Hematopoietic multipotent progenitor cell treated with erythropoietin and hydrocortisone succinate and interleukin-3 and kit ligand, for 17 days (in vitro differentiated cells): Measurements from ENCODE around the gene RBM19.
"Not testable (repeated sequence)": the region's sequence is repeated elsewhere in the genome, so short reads cannot be mapped to it uniquely, and the experiment has no call there.

ENCODE experiments used
- DNase-seq: peaks from one replicate; pipeline ENCODE4 v3.0.0-alpha.2; 2015; ENCODE audit warnings: low spot score

The RBM19 gene

DNA sequence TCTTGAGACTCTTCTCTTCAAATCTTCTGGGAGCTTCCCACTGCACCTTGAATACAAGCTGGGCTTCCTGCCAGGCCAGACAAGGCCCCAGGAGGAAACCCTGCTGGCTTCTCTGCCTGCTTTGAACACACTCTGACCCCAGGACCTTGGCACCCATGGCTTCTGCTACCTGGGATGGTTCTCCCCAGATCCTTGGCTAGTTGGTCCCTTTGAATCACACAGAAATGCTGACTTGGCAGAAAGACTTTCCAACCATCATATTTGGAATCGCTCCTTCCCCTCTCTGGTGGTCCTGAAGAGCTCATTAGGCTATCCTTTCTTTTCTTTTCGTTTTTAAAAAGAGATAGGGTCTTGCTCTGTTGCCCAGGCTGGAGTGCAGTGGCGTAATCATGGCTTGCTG, 132.7 kb downstream of the RBM19 start:
- no peak for DNase-seq

DNA sequence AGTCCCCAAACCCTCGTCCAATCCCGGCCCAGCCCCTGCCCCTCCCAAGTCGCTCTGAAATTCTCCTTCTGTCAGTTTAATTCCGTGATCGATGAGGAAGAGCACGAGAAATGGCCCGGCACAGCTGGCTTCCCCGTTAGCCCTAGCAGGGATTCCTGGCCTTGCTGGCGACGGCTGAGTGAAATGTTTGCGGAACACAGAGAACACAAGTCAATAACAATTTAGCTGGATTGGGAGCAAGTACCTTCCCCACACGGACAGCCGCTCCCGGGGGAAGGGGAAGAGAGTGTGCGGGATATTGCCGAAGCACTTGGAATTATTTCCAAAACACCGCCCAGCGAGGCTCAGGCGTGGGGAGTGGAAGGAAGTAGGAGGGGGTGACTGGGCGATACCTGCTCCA, 134.6 kb downstream of the RBM19 start:
- DNase-seq = no peak

DNA sequence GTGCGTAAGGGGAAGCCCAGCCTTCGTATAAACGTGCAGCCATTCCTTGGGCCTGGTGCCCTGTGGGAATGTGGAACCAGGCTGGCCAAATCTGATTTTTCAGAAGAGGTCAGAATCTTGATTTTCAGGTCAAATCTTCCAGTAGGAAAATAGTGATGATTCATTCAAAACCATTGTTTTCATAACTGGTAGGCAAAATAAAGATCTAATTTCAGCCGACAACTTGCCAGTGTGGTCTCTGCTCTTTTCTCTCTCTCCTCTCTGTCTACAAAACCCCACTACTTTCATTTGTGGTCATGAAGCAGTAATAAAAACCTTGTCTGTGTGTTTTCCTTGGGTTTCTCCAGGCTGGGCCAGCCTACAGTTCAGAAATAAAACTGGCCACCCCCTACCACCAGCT, 135.1 kb downstream of the RBM19 start:
- DNase-seq = no peak

DNA sequence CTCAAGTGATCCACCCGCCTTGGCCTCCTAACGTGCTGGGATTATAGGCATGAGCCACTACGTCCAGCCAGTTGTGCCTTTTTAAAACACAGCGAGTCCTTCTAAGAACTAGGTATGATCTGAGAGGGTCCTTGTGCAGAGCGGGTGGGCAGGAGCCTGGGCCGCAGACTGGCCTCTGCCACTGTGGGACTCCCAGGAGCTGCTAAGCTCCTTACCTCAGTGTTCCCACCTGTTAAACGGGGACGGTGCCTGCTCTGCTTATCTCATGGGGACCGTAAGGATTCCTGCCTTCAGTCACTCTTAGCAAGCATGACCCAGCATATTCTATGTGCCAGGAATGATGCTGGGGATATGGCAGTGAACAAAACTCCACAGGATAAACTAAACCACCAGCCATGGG, 136.9 kb downstream of the RBM19 start:
- no peak for DNase-seq

DNA sequence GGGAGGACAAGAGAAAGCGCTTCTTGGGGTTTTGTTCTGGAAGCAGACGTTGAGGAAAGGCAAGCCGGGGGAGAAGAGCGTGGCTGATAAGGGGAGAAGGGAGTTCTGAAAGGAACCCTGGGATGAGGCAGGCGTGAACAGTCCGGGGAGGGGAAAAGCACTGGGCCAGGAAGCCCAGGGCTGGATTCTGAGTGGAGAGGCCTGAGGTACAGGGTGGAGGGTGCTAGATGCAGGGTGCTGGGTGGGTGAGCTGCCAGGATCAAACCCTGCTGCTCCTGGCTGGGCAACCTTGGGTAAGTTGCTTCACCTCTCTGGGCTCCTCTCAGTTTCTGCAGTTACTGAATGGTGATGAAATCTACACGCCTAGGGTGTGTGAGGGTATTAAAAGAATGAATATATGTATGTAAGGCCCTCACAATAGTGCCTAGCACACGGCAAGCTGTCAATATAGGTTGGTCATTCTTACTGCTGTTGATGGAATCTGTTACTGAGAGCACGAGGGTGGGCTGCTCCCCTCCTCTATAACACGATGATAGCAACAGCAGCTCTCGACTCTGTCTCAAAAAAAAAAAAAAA, 138.5 kb downstream of the RBM19 start:
- no peak for DNase-seq

DNA sequence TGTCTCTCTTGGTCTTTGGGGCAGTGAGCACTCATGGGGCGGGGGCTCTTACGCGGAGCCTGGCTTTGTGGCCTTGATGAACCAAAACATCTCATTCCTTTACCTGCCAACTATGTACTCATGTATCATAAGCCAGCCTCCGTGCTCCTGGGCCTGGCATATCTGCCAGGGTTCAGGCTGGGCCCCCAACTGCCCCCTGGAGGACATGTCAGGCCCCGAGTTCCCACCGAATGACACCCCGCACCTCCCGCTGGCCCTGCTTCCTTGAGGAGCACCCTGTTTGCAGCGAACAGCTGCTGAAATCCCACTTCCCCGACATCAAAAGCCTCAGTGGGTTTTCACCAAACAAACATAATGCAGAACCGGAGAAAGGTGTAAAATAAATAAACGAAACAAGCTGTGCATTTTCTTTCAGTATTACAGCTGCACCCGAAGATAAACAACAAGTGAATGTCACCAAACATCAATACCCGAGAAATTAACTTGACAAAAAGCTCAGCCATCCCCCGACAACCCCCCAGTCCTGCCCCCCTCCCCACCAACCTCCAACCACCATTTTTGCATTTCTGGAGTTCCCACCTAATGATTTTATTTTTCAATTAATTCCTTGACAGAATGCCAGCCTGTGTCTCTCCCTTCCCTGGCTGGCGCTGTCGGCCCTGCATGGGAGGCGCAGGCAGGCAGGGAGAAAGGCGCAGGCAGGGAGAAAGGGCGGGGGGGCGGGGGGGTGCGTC, 139.2 kb downstream of the RBM19 start:
- no peak for DNase-seq

DNA sequence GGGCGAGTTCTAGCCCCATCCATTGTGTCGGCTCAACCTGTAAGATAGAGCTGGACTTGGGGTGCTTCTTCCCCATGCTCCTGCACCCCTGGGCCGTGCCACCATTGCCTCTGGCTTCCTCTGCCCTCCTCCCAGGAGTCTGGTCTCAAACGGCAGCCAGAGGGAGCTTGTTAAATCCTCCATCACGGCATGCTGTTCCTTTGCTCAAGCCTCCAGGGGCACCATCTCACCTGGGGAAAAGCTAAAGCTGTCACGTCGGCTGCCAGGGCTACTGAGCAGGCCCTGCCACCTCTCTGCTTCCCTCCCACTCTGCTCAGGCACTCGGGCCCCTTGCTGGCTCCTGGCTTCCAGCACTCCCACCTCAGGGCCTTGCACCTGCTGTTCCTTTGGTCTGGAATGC, 140.4 kb downstream of the RBM19 start:
- DNase-seq = no peak

DNA sequence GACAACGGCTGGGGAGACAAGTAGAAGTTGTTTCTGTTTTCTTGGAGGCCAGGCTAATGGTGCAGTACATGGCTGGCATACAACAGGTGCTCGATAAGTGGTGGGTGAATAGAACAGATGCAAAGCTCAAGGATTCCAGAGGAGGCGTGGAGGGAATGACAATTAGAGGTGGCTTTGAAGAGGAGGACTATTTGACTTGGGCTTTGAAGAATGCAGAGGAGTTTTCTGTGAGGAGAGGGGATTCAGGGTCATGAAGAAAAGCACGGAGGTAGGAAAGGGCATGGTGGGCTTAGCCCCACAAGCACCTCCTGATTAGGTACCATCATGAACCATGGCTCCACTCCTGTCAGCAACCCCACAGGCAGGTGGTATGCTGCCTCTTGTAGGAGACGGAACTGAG, 142.3 kb downstream of the RBM19 start:
- no peak for DNase-seq

DNA sequence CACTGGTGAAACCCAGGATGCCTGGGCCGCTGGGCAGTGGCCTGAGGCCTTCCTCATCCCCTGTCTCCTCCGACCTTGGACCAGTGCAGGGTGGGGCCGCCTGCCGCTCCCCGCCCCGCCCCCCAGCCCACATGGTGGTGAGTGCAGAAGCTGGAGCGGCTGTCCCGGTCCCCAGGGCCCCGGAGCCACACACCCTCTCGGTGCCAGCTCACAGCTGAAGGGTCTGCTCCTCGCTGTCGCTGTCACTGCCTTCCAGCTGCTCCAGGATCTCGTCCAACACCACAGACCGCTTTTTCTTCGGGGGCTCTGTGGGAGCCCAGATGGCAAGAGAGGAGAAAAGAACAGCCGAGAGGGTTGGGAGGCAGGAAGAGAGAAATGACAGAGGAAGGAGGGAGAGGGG, 143.1 kb downstream of the RBM19 start:
- DNase-seq = no peak

DNA sequence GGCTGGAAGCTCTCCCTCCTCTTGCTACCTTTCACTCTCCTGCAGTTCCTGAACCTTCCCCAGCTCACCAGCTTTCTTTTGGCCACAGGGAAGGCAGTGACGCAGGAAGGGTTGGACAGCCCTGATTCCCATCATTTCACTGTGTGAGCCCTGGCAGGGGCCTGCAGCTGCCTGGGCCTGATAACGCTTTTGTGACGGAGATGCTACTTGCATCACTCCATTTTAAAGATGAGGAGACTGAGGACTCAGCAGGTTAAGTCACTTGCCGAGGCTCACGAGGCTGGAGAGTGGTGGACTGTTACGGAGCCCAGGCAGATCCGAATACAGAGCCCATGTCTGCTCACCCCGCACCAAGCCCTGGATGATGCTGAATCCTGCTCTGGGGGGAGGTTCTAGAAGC, 145.3 kb downstream of the RBM19 start:
- DNase-seq = no peak

DNA sequence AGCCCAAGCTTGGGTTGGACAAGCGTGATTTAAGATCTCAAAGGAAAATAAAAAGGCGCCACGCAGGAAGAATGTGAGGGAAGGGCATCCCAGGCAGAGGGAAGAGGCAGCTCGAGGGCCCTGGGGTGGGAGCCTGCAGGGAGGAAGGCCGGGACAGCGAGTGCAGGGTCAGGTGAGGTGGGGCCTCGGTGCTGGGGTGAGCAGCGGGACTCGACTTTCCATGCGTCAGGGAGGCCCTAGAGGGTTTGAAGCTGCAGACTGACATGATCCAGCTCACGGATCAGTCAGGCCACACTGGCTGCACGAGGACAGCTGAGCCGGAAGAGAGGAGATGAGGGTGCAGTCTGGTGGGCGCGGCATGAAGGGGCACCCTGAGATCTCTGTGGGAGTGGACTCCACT, 145.8 kb downstream of the RBM19 start:
- no peak for DNase-seq

DNA sequence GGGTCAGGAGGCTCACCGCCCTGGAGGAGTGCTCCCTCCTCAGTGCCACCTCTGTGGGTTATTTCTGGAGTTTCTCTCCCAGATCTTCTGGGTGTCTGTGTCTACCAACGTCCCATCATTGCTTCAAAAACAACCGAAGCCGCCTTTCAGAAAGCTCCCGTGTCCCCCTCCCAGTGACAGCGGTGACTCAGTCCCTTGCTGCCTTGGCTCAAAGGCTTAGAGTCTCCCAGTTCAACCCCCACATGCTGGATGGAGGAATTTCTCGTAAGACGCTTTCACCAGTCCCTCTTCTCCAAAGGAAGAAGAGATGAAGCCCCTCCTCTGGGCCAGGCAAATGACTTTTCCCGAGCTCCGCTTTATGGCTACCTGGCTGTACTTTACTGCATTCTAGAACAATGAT, 146.6 kb downstream of the RBM19 start:
- no peak for DNase-seq

DNA sequence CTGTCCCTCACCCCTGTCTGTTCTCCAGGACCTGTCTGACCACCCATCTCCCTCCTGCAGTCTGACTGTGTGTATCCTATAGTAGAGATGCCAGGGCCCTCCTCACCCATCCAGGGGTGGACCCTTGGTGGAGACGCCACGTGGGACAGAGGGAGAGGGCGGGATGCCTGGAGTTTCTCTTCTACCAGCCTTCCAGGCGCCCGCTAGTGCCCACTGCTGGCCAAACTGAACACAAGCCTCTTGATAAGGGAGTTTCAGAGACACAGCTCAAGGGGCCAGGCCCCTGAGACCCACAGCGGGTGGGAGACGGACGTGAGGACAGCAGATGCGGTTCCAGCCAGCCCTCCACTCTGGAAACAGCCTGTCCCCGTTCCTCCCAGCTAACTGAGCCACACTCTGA, 147.3 kb downstream of the RBM19 start:
- no peak for DNase-seq

DNA sequence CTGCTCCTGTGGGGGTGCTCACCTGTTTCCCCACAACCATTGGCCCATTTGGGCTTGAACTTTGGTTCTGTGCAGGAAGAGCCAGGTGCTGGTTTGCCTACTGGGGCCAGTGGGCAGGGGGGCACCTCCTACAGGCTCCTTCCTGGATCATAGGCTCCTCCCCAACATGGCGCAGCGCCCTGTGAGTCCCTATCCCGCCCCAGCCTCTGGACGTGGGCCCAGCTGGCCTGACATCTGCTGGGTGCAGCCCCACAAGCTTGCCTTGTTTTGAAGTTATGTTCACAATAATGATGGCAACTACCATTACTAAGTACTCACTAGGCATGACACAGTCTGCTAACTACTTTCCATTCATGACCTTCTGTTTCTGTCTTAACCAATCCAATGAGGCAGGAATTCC, 147.8 kb downstream of the RBM19 start:
- DNase-seq = no peak

DNA sequence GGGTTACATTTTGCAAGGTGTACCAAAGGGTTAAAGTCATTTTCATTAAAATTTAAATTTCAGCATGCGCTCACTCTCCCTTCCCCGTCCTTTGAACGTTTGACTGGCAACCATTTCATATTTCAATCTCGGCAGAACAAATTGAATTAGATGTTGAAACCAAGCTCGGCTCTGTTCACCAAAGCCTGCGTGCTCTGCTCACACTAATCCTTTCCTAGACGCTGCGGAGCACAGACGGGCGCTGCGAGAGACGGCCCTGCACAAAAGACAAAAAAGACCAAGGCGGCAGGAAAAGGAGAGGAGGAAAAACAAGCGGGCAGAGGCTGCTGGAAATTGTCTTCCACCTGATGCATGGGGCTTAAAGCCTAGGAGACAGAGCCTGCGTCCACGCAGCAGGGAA, 149.3 kb downstream of the RBM19 start:
- DNase-seq = no peak

DNA sequence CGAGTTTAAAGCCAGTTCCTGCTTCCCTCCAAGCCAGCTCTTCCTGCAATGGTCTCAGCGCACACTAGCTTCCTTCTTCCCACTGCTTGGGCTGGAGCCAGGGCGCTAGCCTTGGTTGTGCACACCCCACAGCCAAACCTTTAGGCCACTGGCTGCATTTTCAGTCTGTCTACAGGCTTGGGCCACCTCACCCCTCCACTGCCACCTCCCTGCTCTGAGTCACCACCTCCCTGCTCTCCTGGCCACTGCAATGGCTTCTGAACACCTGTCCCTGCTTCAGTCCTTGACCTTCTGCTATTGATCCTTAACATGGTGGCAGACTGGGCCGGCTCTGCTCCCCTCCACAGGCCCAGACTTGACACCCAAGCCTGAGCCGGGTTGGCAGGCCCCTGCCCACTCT, 151.1 kb downstream of the RBM19 start:
- no peak for DNase-seq

DNA sequence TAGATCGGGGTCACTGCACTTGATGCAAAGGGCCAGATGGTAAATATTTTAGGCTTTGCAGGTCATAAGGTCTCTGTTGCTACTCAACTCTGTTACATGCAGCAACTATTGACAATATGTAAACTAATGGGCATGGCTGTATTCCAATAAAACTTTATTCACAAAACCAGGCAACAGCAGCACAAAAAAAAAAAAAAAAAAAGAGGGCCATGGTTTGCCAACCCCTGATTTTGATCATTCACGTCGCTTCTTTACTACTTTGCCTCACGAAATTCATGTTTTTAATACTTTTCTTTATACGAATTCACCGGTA, 152.9 kb downstream of the RBM19 start:
- no peak for DNase-seq

DNA sequence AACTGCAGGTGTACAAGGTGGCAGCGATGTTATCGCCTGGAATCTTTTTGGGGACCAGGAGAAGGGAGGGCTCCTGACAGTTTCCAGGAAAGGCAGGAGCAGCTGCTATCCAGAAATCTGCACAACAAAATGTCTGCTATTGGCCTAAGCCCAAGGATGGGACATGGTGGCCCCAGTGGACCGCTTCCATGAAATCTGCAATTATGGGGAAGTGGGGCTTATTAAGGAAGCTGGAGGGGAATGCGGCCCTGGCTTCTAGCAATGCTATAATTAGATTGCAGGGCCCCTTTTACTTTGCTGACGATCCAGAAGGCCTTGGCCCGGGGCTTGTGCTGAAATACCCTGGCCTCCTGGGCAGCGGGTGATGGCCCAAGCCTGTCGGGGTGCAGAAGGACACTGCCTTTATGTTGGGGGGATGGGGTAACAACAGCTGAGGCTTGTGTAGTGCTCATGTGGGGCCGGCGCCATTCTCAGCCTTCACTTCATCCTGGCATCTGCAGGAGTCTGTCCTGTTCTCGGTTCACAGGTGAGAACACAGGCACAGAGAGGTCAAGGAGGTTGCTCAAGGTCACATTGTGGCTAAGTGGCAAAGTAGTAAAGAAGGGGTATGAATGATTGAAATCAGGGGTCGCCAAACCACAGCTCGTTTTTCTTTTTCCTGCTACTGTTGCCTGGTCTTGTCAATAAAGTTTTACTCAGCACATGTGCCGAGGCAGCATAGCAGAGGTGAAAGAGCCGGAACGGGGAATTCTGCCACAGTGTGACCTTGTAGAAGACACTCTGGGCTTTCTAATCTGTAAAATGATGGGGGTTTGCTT, 153.5 kb downstream of the RBM19 start:
- no peak for DNase-seq

DNA sequence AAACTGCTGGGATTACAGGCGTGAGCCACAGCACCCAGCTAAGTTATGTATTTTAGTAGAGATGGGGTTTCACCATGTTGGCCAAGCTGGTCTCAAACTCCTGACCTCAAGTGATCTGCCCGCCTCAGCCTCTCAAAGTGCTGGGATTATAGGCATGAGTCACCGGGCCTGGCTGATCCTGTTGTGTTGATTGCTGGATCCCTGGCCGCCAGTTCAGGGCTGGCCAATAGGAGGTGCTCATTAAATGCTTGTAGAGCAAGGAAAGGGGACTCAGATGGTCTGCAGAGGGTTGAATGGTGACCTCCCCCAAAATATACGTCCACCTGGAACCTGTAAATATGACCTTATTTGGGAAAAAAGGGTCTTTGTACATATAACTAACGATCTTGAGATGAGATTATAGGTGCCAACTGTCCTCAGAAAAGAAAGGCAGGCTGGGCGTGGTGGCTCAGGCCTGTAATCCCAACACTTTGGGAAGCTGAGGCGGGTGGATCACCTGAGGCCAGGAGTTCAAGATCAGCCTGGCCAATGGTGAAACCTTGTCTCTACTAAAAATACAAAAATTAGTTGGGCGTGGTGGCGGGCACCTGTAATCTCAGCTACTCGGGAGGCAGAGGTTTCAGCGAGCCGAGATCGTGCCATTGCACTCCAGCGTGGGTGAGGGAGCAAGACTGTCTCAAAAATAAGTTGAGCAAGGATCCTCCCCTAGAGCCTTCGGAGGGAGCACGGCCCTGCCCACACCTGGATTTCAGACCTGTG, 156.5 kb downstream of the RBM19 start:
- DNase-seq = not testable (repeated sequence)

DNA sequence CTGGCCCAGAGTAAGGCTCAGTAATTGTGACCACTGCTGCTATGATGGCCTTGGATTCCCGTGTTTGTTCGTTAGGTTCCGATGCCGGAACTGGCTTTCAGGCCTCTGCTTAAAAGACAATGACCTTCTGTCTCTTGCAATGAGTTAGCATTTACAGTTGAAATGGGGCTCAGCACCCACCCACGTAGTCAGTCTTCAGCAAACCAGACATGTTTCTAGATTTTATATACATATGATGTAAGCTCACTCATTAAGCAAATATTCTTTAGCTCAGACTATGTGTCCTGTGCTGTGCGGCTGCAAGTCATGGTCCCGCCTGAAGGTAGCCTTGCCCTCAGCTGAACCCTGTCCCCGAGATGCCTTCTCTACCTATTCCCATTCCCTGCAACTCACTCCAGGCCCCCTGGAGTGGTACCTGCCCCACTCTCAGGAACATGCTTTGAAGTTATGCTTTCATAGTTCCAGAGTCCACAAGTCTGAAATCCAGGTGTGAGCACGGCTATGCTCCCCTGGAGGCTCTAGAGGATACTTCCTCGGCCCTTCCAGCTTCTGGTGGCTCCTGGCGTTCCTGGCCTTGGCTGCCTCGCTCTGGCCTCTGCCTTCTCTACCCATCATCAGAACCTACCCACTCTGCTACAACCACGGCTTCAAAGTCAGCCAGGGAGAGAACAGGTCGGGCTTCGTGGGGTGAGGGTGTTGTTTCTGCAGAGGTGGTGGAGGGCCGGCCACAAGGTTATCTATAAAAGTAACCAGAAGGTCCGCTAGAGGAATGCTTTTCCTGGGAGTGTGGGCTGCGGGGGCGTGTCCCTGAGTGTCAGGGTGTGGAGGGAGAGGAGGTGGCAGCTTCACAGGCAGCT, 157.8 kb downstream of the RBM19 start:
- no peak for DNase-seq

DNA sequence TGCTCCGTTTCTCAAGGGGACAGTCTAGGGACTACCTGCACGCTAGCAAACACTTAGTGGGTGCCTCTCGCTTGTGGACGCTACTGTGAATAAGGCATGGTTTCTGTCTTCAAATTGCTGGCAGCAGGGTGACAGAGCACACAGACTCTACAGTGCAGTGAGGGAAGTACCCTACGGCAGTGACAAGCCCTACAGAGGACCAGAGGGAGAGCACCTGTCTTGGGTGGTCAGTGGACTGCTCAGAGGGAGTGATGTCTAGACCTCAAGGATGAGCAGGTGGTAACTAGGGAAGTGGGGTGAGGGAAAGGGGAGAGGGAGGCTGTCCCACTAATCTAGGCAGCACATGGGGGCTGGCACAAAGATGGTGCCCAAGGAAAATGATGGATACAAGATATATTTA, 160.5 kb downstream of the RBM19 start:
- DNase-seq = no peak
